ENCODE measurements around the gene WDR64. TPM values are rescaled to one million over a fixed set of nuclear protein-coding genes. Genes with fewer than 3 reads are reported as not detected.
"Not testable (repeated sequence)": the region's sequence is repeated elsewhere in the genome, so short reads cannot be mapped to it uniquely, and the experiment has no call there.

Gene WDR64
- total RNA-seq, 2 experiments from 2014 or later = not detected

- POLR2A ChIA-PET = no interaction called here
These were observed 115.7 kb downstream of the WDR64 start for GRCh38 chr1:241767737-241768136.

DNA sequence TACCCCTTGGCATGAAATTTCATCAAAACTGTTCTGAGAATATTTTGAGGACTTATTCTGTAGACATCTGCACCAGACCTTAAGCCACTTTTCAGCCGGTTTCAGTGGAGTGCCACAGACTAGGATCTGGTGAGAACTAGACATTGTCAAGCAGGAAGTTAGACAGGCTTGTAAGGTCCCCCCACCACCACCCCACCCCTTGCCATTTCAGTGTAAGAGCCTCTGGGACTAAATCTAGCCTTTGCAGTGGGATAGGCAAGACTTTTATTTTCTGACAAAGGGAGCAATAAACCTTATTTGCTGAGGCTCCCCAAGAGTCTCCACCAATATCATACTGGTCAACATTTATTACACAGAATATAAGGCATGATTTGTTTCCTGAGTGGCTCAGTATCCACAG is 118.0 kb downstream of the WDR64 start:
- POLR2A ChIA-PET = no interaction called here
- CTCF ChIA-PET = no interaction called here

More at GRCh38 chr1:241767737-241768136, 115.7 kb downstream of the WDR64 start:
- CTCF ChIA-PET = no interaction called here

GRCh38 chr1:241771117-241771516 is 119.0 kb downstream of the WDR64 start:
- POLR2A ChIA-PET = no interaction called here

GRCh38 chr1:241772932-241773500 is 120.9 kb downstream of the WDR64 start:
- ChIA-PET CTCF (no interaction called here), POLR2A (no interaction called here)

More at GRCh38 chr1:241771117-241771516, 119.0 kb downstream of the WDR64 start:
- CTCF ChIA-PET = no interaction called here

GRCh38 chr1:241773991-241774390 is 121.9 kb downstream of the WDR64 start:
- ChIA-PET POLR2A (no interaction called here), CTCF (no interaction called here)

DNA sequence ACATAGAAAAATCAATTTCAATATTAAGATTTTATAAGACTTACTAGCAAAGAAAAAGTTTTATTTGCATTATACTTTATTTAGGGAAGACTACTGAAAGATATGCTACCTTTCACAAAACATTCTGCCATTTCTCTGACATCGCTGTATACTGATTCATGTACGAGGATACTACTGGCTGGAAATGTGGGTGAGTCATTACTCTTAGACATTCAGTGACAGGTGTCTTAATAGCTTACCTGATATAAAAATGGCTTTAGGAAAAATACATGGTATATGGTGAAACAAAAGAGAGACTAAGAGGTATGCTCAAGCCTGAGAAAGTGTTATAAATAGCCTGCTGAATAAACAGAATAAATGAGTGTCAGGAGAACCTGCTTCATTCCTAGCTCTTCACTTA is 122.9 kb downstream of the WDR64 start:
- ChIA-PET CTCF (no interaction called here), POLR2A (no interaction called here)

- ChIA-PET CTCF (interaction anchor here (0.7 to 1.8 kb wide), 2 partner anchors 9 to 251 kb away, joined by 3 to 4 read pairs; no protein-coding TSS in a partner anchor), POLR2A (no interaction called here)
These were observed 124.8 kb downstream of the WDR64 start for GRCh38 chr1:241776911-241777310.

- ChIA-PET CTCF (no interaction called here), POLR2A (no interaction called here)
These were observed 126.0 kb downstream of the WDR64 start for GRCh38 chr1:241778117-241778516.

DNA sequence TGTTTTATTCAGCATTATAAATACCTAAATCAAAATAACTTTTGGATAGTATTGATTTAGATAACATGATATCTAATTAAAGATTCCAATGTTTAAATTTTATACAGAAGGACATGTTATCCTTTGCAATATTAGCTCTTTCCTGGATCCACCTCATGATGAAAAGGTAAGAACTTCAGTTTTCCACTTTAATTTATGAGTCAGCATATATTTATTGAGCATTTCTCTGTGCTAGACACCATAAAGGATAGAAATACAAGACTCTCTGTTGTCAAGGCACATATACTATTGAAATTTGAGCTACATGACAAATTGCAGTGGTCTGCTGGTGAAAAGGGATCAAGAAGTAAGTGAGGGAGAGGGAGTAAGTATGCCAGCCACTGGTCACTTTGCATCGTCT is 127.8 kb downstream of the WDR64 start:
- POLR2A ChIA-PET = no interaction called here
- CTCF ChIA-PET = no interaction called here

DNA sequence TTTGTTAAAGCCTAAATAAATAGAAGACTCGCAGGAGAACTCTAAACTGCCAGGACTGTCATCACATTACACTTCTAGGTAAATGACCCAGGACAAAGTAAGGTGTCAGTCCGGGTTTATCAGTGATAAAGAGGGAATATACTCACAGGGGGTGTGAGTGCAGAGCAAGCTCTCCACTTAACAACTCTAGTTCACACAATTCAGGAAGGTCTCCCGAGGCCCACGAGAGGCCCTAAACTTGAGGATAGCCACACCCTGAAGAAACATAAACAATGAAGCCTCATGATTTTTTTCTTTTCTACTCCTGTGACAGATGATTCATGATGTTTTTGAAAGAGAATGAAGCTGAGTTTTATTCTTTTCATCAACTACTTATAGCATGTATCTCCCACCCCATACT is 130.3 kb downstream of the WDR64 start:
- CTCF ChIA-PET = interaction anchor here (0.7 kb wide), 1 partner anchor 31 kb away, joined by 3 read pairs; no protein-coding TSS in a partner anchor
- POLR2A ChIA-PET = no interaction called here

DNA sequence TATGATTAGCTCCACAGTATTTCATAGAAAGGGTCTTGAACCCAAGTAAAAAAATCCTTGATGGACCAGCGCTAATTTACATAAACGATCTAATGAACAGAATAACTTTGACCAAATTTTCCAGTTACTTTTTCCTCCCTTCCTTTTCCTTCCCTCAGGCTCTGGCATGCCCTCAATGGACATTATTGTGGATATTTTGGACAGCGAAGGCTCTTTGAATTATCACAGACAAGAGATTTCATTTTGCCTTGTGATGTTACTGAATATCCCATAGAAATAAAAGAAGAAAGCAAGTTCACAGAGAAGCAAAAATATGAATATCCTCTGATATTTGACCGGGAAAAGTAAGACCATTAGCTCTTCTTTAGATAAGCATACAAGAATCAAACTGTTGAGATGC is 135.6 kb downstream of the WDR64 start:
- ChIA-PET POLR2A (no interaction called here), CTCF (no interaction called here)

- CTCF ChIA-PET = no interaction called here
- POLR2A ChIA-PET = no interaction called here
These were observed 137.0 kb downstream of the WDR64 start for GRCh38 chr1:241789061-241789460.

- POLR2A ChIA-PET = no interaction called here
- CTCF ChIA-PET = interaction anchor here (1.3 kb wide), 1 partner anchor 9 kb away, joined by 3 read pairs; no protein-coding TSS in a partner anchor
These were observed 147.3 kb downstream of the WDR64 start for GRCh38 chr1:241799416-241799815.

DNA sequence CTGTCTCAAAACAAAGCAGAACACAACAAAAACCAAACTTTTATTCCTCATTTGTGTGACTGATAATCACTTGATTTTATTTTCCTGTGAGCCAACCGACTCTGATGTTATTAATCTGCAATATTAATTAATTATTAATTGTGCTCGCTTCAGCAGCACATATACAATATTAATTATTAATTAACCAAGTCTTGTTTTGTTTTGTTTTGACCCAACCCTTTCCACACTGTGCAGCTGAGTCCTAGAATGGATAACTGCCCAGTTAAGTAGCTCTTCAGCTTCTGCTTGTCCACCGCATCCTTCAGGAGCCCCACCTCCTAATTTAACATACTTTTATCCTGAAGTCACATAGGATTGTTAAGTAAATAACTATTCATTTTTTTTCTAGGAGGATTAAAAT is 148.6 kb downstream of the WDR64 start:
- ChIA-PET POLR2A (no interaction called here), CTCF (no interaction called here)

DNA sequence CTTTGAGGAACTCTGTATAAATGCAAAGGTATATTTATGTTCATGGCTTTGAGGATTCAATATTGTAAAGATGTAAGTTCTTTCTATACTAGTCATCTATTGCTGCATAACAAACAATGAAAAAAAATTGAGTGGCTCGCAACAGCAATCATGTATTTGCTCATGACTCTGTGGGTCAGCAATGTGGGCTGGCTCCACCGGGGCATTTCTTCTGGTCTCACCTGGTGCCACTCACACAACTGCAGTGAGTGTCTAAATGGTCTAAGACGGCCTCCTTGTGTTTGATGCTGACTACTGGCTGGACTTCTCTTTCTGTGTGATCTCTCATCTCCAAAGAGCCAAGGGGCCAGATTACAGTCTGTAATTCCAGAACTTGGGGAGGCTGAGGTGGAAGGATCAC is 150.8 kb downstream of the WDR64 start:
- CTCF ChIA-PET = no interaction called here
- POLR2A ChIA-PET = no interaction called here

GRCh38 chr1:241804706-241805105 is 152.6 kb downstream of the WDR64 start:
- POLR2A ChIA-PET = not testable (repeated sequence)
- CTCF ChIA-PET = interaction anchor here (0.7 to 1.2 kb wide), 2 partner anchors 11 to 169 kb away, joined by 3 read pairs; no protein-coding TSS in a partner anchor

GRCh38 chr1:241808265-241808664 is 156.2 kb downstream of the WDR64 start:
- ChIA-PET POLR2A (no interaction called here), CTCF (interaction anchor here (1.2 to 1.4 kb wide), 2 partner anchors 9 to 39 kb away, joined by 3 read pairs; no protein-coding TSS in a partner anchor)

DNA sequence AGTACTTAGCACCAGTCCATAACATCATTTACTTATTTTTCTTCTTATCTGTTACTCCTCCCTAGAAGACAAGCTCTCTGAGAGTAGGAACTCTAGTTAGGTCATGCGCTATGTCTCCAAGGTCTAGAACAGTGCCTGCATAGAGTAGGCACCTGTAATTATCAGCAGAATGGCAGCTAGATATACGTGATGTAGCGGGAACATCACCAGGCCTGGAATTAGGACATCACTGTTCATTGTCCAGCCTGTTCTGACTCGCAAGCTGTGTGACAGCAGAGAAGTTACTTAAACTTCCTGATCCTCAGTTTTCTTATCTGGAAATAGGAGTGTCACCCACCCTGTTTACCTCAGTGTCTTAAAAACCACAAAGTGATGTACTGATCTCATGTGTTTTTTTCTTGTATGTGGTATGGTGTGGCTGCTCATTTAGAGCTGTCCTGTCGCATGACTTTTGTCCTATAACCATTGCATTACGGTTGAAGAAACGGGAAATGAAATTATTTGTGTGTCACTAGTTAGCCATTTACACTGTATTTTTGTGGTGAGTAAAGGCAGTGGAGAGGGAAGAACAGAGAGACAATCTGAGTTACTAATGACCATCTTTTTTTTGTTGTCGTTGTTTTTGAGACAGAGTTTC is 158.8 kb downstream of the WDR64 start:
- CTCF ChIA-PET = no interaction called here
- POLR2A ChIA-PET = no interaction called here

DNA sequence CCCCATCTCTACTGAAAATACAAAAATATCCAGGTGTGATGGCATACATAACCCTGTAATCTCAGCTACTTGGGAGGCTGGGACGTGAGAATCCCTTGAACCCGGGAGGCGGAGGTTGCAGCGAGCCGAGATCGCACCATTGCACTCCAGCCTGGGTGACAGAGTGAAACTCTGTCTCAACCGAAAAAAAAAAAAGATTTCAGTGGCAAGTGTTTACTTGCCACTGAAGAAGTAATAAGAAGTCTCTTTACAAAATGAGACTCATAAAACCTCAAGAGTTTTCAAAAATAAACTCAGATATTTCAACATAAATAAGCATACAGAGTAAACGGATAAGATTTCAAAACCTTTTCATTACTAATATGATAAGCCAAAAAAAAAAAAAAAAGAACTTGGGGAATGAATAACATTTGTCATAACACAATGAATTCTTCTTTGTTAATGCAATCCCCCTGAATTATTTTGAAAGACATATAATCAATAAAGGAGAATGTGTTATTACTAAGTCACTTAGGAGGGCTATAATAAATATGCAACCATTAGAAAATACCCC is 161.8 kb downstream of the WDR64 start:
- ChIA-PET CTCF (no interaction called here), POLR2A (no interaction called here)

GRCh38 chr1:241816008-241816407 is 163.9 kb downstream of the WDR64 start:
- POLR2A ChIA-PET = no interaction called here
- CTCF ChIA-PET = interaction anchor here (1.0 kb wide), 1 partner anchor 12 kb away, joined by 3 read pairs; no protein-coding TSS in a partner anchor

- ChIA-PET POLR2A (no interaction called here), CTCF (no interaction called here)
These were observed 165.3 kb downstream of the WDR64 start for GRCh38 chr1:241817331-241817792.
